GM12878 (cell line): Measurements from ENCODE around the gene LFNG. TPM values are rescaled to one million over a fixed set of nuclear protein-coding genes. Genes with fewer than 3 reads are reported as not detected.

Source experiments
- ATAC-seq: fragments of 200-7000 bp; cut with Tn5 transposase; 3 replicates; pipeline ENCODE4 v1.9.1; 2020; ENCODE audit warnings: mild to moderate bottlenecking, moderate library complexity
- BruUV-seq: library from RNA; stranded (reverse); fragments of 400-500 nt; replicated peaks from 2 replicates; lab custom pipeline; 2021; lab: Mats Ljungman, UMichigan
- CTCF ChIA-PET: fragments of 300-600 bp; sonication (Branson Sonifier 250); formaldehyde crosslinking; extraction: SDS; loops from one replicate; lab custom pipeline; 2021; ENCODE audit warnings: inconsistent platforms; lab: Yijun Ruan, JAX
- POLR2A ChIA-PET: fragments of 350-600 bp; formaldehyde crosslinking; extraction: SDS; loops from one replicate; lab custom pipeline; 2021; ENCODE audit warnings: inconsistent platforms; lab: Charles Lee
- RAD21 ChIA-PET: fragments of 300-600 bp; sonication (Branson Sonifier 250); formaldehyde crosslinking; loops from one replicate; lab custom pipeline; 2023; ENCODE audit warnings: antibody characterized with exemption; ENCODE audit not compliant: unreplicated experiment; lab: Charles Lee
- SMC1A ChIA-PET: fragments of 300-600 bp; sonication (Branson Sonifier 250); formaldehyde crosslinking; loops from one replicate; lab custom pipeline; 2023; ENCODE audit not compliant: unreplicated experiment, uncharacterized antibody; lab: Charles Lee
- DNase-seq: peaks from one replicate; pipeline ENCODE4 v3.0.0-alpha.2; 2011; ENCODE audit warnings: low read depth, low spot score
- FAIRE-seq: peaks from 3 replicates; lab custom pipeline; 2011; peaks lifted over from hg19 to GRCh38; lab: Jason Lieb, UNC
- H2AFZ ChIP-seq: 2 replicates; pipeline ENCODE4 v1.6.0; 2011; ENCODE audit warnings: low read depth, low read length, control low read depth; ENCODE audit not compliant: control insufficient read depth
- H3K27ac ChIP-seq: 2 replicates; pipeline ENCODE4 v1.5.1; 2011; ENCODE audit warnings: control low read depth; ENCODE audit not compliant: control insufficient read depth, insufficient read depth
- H3K27me3 ChIP-seq, 2 experiments: replicated peaks in 1 of 2; 2 replicates each; pipeline versions ENCODE4 v1.6.0 to v1.6.1; 2011; ENCODE audit warnings: low read length in 1 of 2; ENCODE audit not compliant: control insufficient read depth in 2 of 2, insufficient read depth in 2 of 2
- H3K36me3 ChIP-seq, 2 experiments: 2 replicates each; pipeline ENCODE4 v1.5.1; 2011; ENCODE audit warnings: low read length in 1 of 2; ENCODE audit not compliant: control insufficient read depth in 2 of 2, insufficient read depth in 2 of 2
- H3K4me1 ChIP-seq: 2 replicates; pipeline ENCODE4 v1.6.1; 2011; ENCODE audit warnings: mild to moderate bottlenecking, low read length, moderate library complexity, mixed read lengths; ENCODE audit not compliant: control insufficient read depth, insufficient read depth
- H3K4me2 ChIP-seq: 2 replicates; pipeline ENCODE4 v1.6.0; 2011; ENCODE audit warnings: control low read depth; ENCODE audit not compliant: control insufficient read depth, insufficient read depth
- H3K4me3 ChIP-seq: fragments of 200-600 bp; sonication (generic); 2 replicates; pipeline ENCODE4 v1.5.1; 2016
- H3K79me2 ChIP-seq: 2 replicates; pipeline ENCODE4 v1.6.0; 2011; ENCODE audit warnings: low read length; ENCODE audit not compliant: control insufficient read depth, insufficient read depth
- H3K9ac ChIP-seq: 2 replicates; pipeline ENCODE4 v1.8.0; 2011; ENCODE audit warnings: low read length, control low read depth, mixed read lengths; ENCODE audit not compliant: control insufficient read depth, insufficient read depth
- H3K9me3 ChIP-seq: replicated peaks from 3 replicates; pipeline ENCODE4 v1.5.1; 2011; ENCODE audit warnings: mild to moderate bottlenecking, low read length; ENCODE audit not compliant: control insufficient read depth, insufficient read depth
- H4K20me1 ChIP-seq: 2 replicates; pipeline ENCODE4 v1.6.0; 2011; ENCODE audit not compliant: control insufficient read depth, insufficient read depth
- BCLAF1 ChIP-seq: fragments of 450-650 bp; IDR thresholded peaks from 2 replicates; pipeline ENCODE4 v1.6.1; 2017; ENCODE audit warnings: antibody characterized with exemption, mild to moderate bottlenecking, moderate library complexity
- BHLHE40 ChIP-seq, 2 experiments: fragments of 450-650 bp in 1 of 2; IDR thresholded peaks; 2 replicates each; pipeline ENCODE4 v1.6.1; 2011 to 2017; ENCODE audit warnings: low read depth in 2 of 2, borderline replicate concordance in 1 of 2, improper control_type of control experiment in 1 of 2, low read length in 1 of 2, mild to moderate bottlenecking in 1 of 2
- MYC ChIP-seq: IDR thresholded peaks from 2 replicates; pipeline ENCODE4 v1.6.1; 2011; ENCODE audit warnings: mild to moderate bottlenecking, low read length, moderate library complexity, inconsistent platforms; ENCODE audit not compliant: insufficient read depth, insufficient replicate concordance, insufficient read length, severe bottlenecking
- POLR2AphosphoS5 ChIP-seq: IDR thresholded peaks from 2 replicates; pipeline ENCODE4 v1.6.1; 2011; ENCODE audit warnings: mild to moderate bottlenecking, low read length, inconsistent platforms
- SUPT20H ChIP-seq: IDR thresholded peaks from 2 replicates; pipeline ENCODE4 v1.6.1; 2011; ENCODE audit warnings: low read depth, mild to moderate bottlenecking, low read length, moderate library complexity, borderline replicate concordance; ENCODE audit not compliant: control insufficient read depth
- SUZ12 ChIP-seq: fragments of 200-600 bp; sonication (generic); IDR thresholded peaks from one replicate; pipeline ENCODE4 v1.6.1; 2018; ENCODE audit warnings: antibody characterized with exemption, mild to moderate bottlenecking; ENCODE audit not compliant: unreplicated experiment
- TCF3 ChIP-seq: IDR thresholded peaks from 2 replicates; pipeline ENCODE4 v1.6.1; 2012; ENCODE audit warnings: low read depth, mild to moderate bottlenecking, low read length, borderline replicate concordance; ENCODE audit not compliant: insufficient read depth
- WGBS: methylation state at CpG from one replicate; pipeline ENCODE4 v1.1.6; 2016; ENCODE audit warnings: low lambda C conversion rate; ENCODE audit not compliant: insufficient replicate concordance, insufficient coverage; ENCODE audit errors: missing lambda C conversion rate; 5-methylcytosine and 5-hydroxymethylcytosine counted together
- in situ Hi-C: fragments of 300-500 bp; cut with MboI; formaldehyde crosslinking; loops from 9 replicates; pipeline ENCODE4 v1.14.3; 2018; ENCODE audit warnings: mixed read lengths
- intact Hi-C: fragments of 100-400 bp; cut with micrococcal nuclease; formaldehyde crosslinking; loops from one replicate; pipeline ENCODE4 v1.14.2; 2022; ENCODE audit not compliant: unreplicated experiment
- polyA plus RNA-seq, 11 experiments: library from polyadenylated mRNA; depleted of rRNA in 4 of 11; unstranded in 6 of 11; stranded (reverse) in 5 of 11; fragments of >200 nt; fragmentation: Nextera tagmentation in 4 of 11; fragmentation: Illumina TruSeq in 1 of 11; extraction: Ambion mirVana in 4 of 11; extraction: Trizol in 1 of 11; gene quantifications; 1 replicate in 1 of 11; 2 replicates in 10 of 11; pipeline versions ENCODE4 v1.2.1 to v1.2.3, GENCODE V29; 2011 to 2016; ENCODE audit warnings: inconsistent platforms in 2 of 11, missing spikeins in 2 of 11, low read depth in 1 of 11
- total RNA-seq, 4 experiments: library from RNA; depleted of rRNA in 3 of 4; stranded (reverse); fragments of >200 nt in 3 of 4; fragmentation: Illumina TruSeq in 1 of 4; extraction: Trizol in 1 of 4; gene quantifications; 2 replicates each; pipeline versions ENCODE4 v1.2.1 to v1.2.3, GENCODE V29; 2013 to 2021
- TF ChIP-seq, protein P1 (sequence below): fragments of 450-650 bp; IDR thresholded peaks from 2 replicates; pipeline ENCODE4 v1.6.1; 2018; ENCODE audit warnings: mild to moderate bottlenecking, low read depth, moderate library complexity; ENCODE audit not compliant: partially characterized antibody

Gene LFNG
- total and polyA plus RNA-seq, 10 of the 15 experiments (the other 5 are each of a cell fraction or from before 2014, with no cell fraction given) = 0.09 to 0.68 (median 0.33) TPM; not detected in 2

DNA sequence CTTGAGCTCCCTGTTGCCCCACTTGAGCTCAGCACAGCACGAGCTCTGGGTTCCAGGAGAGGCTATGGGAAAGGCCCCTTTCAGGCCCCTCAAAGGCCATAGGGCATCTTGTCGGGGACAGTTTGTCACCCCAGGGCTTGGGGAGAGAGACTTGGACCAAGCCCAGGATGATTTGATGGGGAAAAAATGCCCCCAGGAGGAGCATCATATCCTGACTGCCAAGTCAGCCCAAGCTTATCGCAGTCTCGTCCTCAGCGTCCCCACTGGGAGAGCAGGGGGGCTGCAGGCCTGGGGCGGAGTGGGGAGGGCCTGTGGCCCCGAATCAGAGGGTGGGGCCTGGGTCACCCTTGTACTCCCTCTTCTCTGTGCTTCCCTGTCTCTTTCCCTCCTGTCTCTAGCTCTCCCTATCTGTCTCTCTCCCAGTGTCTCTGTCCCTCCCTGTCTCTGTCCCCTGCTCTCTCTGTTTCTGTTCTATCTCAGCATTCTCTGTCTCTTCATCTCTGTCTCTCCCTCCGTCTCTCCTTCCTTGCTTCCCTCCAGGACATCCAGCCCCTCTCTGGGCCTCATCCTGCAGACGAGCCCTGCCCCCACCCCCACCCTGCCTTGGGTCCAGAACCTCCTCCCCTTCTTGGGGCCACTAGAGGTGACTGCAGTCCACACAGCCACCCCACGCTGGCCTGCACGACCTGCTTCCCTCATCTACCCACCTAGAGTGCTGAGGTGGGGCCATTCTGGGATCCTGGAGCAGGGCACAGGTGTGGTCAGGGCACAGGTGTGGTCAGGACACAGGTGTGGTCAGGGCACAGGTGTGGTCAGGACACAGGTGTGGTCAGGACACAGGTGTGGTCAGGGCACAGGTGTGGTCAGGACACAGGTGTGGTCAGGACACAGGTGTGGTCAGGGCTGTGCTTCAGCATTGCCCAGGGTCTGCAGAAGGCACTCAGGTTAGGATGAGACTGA, 26.1 kb upstream of the LFNG start:
- Histone ChIP-seq H3K4me3 (no peak overlapping the region), H4K20me1 (no peaks in the 10 kb centered on the region), H3K27me3 (no peaks in the 10 kb centered on the region), H3K4me1 (no peaks in the 10 kb centered on the region), H3K9ac (no peak overlapping the region), H2AFZ (no peak overlapping the region), H3K79me2 (no peaks in the 10 kb centered on the region), H3K4me2 (no peak overlapping the region), H3K36me3 (no peaks in the 10 kb centered on the region), H3K27ac (no peak overlapping the region), H3K9me3 (no peaks in the 10 kb centered on the region)
- 22% methylated on average over 10 of the region's 11 CpGs for WGBS
- in situ Hi-C loops (no loop called here), intact Hi-C loops (no loop called here)
- DNase-seq (no peak), ATAC-seq (no peak), FAIRE-seq (no peak)
- CTCF ChIA-PET = interaction anchor here (0.7 kb wide), 1 partner anchor 19 kb away, joined by 3 read pairs; no protein-coding TSS in a partner anchor
- TF ChIP-seq SUPT20H (no peak), TCF3 (no peak), MYC (no peak), BHLHE40 (IDR thresholded peaks at IDR 0.05; ENCODE audit: borderline replicate concordance in 1 of 2, low read depth in 2 of 2, low read length in 1 of 2) (no peak), SUZ12 (no peak), BCLAF1 (no peak), POLR2AphosphoS5 (no peak)
- TF ChIP-seq, protein P1, sequence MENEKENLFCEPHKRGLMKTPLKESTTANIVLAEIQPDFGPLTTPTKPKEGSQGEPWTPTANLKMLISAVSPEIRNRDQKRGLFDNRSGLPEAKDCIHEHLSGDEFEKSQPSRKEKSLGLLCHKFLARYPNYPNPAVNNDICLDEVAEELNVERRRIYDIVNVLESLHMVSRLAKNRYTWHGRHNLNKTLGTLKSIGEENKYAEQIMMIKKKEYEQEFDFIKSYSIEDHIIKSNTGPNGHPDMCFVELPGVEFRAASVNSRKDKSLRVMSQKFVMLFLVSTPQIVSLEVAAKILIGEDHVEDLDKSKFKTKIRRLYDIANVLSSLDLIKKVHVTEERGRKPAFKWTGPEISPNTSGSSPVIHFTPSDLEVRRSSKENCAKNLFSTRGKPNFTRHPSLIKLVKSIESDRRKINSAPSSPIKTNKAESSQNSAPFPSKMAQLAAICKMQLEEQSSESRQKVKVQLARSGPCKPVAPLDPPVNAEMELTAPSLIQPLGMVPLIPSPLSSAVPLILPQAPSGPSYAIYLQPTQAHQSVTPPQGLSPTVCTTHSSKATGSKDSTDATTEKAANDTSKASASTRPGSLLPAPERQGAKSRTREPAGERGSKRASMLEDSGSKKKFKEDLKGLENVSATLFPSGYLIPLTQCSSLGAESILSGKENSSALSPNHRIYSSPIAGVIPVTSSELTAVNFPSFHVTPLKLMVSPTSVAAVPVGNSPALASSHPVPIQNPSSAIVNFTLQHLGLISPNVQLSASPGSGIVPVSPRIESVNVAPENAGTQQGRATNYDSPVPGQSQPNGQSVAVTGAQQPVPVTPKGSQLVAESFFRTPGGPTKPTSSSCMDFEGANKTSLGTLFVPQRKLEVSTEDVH = no peak
- BruUV-seq = no TSS peak
- SMC1A ChIA-PET = no interaction called here
- POLR2A ChIA-PET = no interaction called here
- RAD21 ChIA-PET = no interaction called here
